ENCODE measurements around the gene CFAP221. TPM values are rescaled to one million over a fixed set of nuclear protein-coding genes. Genes with fewer than 3 reads are reported as not detected.

CFAP221 gene
- total RNA-seq, 1 donor from 2014 or later: 1.0 TPM

- Histone ChIP-seq H3K4me1 (no peaks in the 10 kb centered on the region), H3K36me3 (peaks cover 11% of the 10 kb centered on the region), H3K27ac (replicated peaks) (no peak overlapping the region), H3K9me3 (replicated peaks) (no peaks in the 10 kb centered on the region), H3K27me3 (ENCODE audit: low read depth) (no peaks in the 10 kb centered on the region), H3K4me3 (no peak overlapping the region)
- DNase-seq: no peak
- TF ChIP-seq CTCF (IDR thresholded peaks at IDR 0.05; ENCODE audit: borderline replicate concordance): no peak
- intact Hi-C loops (cut with micrococcal nuclease): no loop called here
These were observed 145.0 kb downstream of the CFAP221 start for GRCh38 chr2:119689218-119689617.

- no peak for DNase-seq
- Histone ChIP-seq H3K27ac (replicated peaks) (no peak overlapping the region), H3K27me3 (ENCODE audit: low read depth) (peaks cover 10% of the 10 kb centered on the region), H3K9me3 (replicated peaks) (no peaks in the 10 kb centered on the region), H3K36me3 (peaks cover 11% of the 10 kb centered on the region), H3K4me1 (no peaks in the 10 kb centered on the region), H3K4me3 (no peak overlapping the region)
- intact Hi-C loops (cut with micrococcal nuclease): no loop called here
- TF ChIP-seq CTCF (IDR thresholded peaks at IDR 0.05; ENCODE audit: borderline replicate concordance): no peak
These were observed 146.9 kb downstream of the CFAP221 start for GRCh38 chr2:119691189-119691588.

- Histone ChIP-seq H3K27ac (replicated peaks) (no peak overlapping the region), H3K4me3 (no peak overlapping the region), H3K4me1 (no peaks in the 10 kb centered on the region), H3K9me3 (replicated peaks) (no peaks in the 10 kb centered on the region), H3K36me3 (peaks cover 9% of the 10 kb centered on the region), H3K27me3 (ENCODE audit: low read depth) (peaks cover 13% of the 10 kb centered on the region)
- TF ChIP-seq CTCF (IDR thresholded peaks at IDR 0.05; ENCODE audit: borderline replicate concordance): no peak
- no peak for DNase-seq
- intact Hi-C loops (cut with micrococcal nuclease): no loop called here
These were observed 147.5 kb downstream of the CFAP221 start for GRCh38 chr2:119691651-119692245.

GRCh38 chr2:119692310-119692709 is 148.1 kb downstream of the CFAP221 start:
- Histone ChIP-seq H3K36me3 (peaks cover 4% of the 10 kb centered on the region), H3K27me3 (ENCODE audit: low read depth) (peaks cover 13% of the 10 kb centered on the region), H3K27ac (replicated peaks) (no peak overlapping the region), H3K4me1 (no peaks in the 10 kb centered on the region), H3K4me3 (no peak overlapping the region), H3K9me3 (replicated peaks) (no peaks in the 10 kb centered on the region)
- no peak for TF ChIP-seq CTCF (IDR thresholded peaks at IDR 0.05; ENCODE audit: borderline replicate concordance)
- DNase-seq: no peak
- intact Hi-C loops (cut with micrococcal nuclease): no loop called here

- Histone ChIP-seq H3K9me3 (replicated peaks) (no peaks in the 10 kb centered on the region), H3K27me3 (ENCODE audit: low read depth) (peaks cover 18% of the 10 kb centered on the region), H3K4me3 (no peak overlapping the region), H3K36me3 (no peaks in the 10 kb centered on the region), H3K27ac (replicated peaks) (no peak overlapping the region), H3K4me1 (no peaks in the 10 kb centered on the region)
- no peak for DNase-seq
- intact Hi-C loops (cut with micrococcal nuclease): no loop called here
- TF ChIP-seq CTCF (IDR thresholded peaks at IDR 0.05; ENCODE audit: borderline replicate concordance): no peak
These were observed 148.7 kb downstream of the CFAP221 start for GRCh38 chr2:119692954-119693353.

All from left ventricle myocardium inferior (tissue), 1 donor.